Measurements from ENCODE around the gene COL18A1.
"Not testable (repeated sequence)": the region's sequence is repeated elsewhere in the genome, so short reads cannot be mapped to it uniquely, and the experiment has no call there.

Gene COL18A1

DNA sequence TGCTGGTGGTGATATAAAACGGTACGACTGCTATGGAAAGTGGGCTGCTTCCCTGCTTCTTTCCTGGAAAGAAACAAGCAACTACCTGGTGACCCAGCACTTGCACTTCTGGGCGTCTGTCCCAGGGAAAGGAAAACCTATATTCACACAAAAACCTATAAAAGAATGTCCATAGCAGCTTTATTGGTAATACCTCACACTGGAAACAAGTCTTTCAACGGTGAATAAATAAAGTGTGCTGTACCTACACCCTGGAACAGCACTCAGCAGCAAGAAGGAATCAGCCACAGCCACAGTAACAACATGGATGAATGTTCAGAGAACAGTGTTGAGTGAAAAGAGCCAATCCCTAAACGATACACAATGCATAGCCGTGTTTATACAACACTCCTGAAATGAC lies 117.4 kb downstream of the COL18A1 start:
- no peak for DNase-seq (ENCODE audit: low spot score)

DNA sequence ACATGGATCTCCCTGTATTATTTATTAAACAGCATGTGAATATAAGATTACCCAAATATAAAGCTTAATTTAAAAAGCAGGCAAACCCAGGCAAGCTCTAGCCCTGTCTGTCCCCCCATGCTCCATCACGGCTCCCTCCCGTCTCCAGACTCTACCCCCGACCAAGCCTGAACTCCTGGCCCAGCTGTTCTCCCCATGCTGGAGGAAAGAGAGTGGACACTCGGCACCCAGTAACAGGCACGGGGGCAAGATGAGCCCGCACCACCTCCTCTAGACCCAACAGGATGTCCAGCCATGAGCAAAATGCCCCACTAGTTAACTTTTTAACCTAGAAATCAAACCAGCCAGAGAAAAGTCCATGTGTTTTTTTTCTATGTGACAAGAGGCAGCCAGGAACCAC lies 118.0 kb downstream of the COL18A1 start:
- no peak for DNase-seq (ENCODE audit: low spot score)

DNA sequence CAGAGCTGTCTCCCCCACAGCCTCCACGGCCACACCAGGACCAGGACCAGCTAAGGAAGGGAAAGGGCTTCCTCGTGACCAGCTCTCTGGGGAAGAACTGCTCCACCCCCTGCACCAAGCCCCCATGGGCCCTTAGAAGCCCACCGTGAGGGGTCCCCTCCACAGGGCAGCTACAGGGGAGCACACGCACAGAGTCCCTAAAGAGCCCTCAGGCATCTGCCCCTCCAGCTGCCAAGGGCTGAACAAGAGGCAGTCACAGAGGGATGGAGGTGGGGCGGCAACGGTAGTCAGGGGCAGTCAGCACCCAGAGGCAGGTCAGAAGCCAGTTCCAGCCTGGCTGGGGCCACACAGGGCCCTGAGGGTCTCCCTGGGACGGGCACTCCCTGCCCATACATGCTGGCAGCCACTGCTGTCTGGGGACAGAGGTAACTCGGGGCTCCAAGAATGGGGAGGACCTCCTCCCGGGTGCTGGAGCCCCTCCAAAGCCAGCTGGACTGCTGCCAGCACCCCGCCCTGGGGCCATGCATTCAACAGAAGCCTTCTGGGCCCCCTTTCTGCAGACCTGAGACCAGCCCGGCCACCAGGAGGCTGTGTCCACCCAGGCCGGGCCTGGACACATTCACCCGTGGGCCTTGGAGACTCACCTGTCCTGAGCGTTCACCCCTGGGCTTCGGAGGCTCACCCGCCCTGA lies 118.6 kb downstream of the COL18A1 start:
- DNase-seq (ENCODE audit: low spot score): no peak

DNA sequence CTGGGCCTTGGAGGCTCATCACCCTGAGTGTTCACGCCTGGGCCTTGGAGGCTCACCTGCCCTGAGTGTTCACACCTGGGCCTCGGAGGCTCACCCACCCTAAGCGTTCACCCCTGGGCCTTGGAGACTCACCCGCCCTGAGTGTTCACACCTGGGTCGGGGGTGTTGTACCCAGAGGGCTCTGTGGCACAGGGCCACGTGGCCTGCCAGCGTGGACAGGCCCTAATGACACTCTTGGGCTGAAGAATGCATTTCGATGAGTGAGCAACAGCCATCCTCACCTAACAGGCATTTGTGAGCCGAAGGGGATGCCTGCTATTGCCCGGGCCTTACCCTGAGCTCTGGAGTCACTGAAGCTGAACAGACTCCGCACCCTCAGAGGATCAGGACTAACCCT lies 119.8 kb downstream of the COL18A1 start:
- DNase-seq (ENCODE audit: low spot score): no peak

DNA sequence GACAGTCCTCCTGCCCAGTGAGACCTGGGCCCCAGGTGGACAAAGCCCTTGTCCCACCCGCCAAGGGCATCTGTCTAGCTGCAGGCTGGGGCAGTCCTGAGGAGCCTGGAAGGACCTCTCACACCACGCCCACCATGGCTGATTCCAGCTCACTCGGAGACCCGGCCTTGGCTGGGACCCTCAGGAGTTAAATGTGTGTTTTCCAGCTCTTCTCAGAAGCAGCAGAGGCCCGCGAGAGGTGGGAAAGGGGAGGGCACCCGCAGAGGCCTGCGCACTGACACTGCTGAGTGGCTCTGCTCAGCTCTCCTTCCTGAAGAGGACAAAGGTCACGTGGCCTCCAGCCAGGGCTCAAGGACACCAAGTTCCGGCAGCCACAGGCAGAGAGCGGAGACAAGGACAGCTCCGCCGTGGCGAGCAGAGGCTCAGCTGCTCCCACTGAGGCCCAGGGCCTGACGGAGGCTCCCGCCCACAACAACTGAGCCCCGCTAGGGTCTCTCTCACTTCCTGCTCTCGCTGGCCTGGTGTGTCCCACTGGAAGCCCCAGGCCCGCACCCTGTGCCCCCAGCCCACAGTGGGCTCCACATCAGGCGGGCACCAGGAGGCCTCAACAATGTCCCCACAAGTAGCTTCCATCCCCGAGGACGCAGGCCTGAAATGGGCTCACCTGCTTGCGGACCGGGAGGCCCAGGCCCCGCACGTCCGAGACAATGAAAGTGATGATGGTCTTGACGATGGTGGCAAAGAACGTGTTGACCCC lies 120.4 kb downstream of the COL18A1 start:
- no peak for DNase-seq (ENCODE audit: low spot score)

- DNase-seq (ENCODE audit: low spot score): no peak
These were observed 120.9 kb downstream of the COL18A1 start for GRCh38 chr21:45525910-45526306.

- DNase-seq (ENCODE audit: low spot score): peak; percentile 78
These were observed 122.4 kb downstream of the COL18A1 start for GRCh38 chr21:45527151-45527999.

GRCh38 chr21:45528028-45528705 lies 123.2 kb downstream of the COL18A1 start:
- no peak for DNase-seq (ENCODE audit: low spot score)

DNA sequence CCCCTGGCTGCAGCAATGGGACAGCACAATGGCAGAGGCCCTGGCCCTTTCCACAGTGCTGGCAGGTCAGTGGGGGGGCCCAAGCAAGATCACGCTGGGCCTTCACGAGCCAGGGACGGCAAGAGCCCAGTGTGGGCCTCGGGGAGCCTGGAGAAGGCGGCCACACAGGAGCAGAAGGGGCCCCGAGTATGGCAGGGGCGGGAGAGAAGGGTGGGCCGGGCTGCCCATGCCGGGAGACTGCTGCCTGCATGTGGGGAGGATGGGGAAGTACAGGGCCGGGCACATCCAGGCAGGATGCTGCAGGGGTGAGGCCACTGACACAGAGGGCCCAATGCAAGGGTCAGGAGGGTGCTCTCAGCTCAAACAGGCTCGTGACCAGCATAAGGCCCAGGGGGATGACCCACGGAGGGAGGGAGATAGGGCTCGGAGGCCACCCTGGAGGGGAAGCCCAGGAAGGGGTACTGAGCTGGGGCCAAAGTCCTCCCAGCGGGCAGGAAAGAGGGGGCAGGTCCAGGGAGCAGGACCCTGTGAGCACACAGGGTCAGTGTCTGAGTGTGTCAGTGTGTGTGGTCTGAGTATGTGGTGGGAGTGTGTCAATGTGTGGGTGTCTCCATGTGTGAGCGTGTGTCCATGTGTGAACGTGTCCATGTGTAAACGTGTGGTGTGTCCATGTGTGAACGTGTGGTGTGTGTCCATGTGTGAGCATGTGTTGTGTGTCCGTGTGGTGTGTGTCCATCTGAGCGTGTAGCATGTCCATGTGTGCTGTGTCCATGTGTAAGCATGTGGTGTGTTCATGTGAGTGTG lies 124.2 kb downstream of the COL18A1 start:
- DNase-seq (ENCODE audit: low spot score): no peak

DNA sequence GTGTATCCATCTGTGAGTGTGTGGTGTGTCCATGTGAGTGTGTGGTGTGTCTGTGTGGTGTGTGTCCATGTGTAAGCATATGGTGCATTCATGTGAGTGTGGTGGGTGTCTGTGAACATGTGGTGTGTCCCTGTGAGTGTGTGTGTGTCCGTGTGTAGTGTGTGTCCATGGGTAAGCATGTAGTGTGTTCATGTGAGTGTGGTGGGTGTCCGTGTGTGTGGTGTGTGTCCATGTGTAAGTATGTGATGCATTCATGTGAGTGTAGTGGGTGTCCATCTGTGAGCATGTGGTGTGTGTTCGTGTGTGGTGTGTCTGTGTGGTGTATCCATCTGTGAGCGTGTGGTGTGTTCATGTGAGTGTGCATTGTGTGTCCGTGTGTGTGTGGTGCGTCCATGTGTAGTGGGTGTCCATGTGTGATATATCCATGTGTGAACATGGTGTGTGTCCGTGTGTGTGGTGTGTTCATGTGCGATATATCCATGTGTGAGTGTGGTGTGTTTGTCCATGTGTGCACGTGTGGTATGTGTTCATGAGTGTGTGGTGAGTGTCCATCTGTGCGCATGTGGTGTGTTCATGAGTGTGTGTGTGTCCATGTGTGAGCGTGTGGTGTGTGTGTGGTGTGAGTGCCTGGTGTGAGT lies 124.9 kb downstream of the COL18A1 start:
- no peak for DNase-seq (ENCODE audit: low spot score)

DNA sequence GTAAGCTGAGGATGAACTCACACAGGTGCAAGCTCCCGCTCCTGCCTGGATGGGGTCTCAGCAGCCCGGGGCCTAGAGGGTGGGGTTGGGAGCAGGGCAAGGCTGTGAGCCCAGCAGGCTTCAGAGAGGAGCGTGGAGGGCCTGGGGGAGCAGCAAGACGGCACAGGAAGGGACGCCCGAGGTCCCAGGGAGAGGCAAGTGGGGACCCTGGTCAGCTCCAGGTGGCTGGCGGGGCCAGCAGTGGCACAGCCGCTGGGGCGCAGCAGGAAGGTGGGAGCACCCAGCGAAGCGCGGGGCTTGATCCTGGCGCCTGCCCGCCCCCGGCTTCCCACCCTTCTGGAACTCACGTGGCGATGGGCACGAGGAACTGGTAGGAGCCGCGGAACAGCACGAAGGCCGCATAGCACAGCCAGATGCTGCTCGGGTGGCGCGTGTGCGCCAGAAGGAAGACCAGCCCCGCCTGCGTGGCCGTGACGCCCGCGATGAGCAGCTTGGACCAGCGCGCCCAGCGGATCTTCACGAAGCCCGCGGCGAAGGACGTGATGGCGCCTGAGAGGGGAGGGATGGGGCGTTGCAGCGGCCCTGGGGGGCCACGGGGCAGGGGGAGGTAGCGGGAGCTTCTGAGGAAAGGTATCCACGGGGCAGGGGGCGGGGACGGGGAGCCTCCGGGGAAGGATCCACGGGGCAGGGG lies 125.6 kb downstream of the COL18A1 start:
- DNase-seq (ENCODE audit: low spot score): no peak

- not testable (repeated sequence) for DNase-seq (ENCODE audit: low spot score)
These were observed 126.1 kb downstream of the COL18A1 start for GRCh38 chr21:45531114-45531392.

GRCh38 chr21:45531393-45532215 lies 126.6 kb downstream of the COL18A1 start:
- no peak for DNase-seq (ENCODE audit: low spot score)

DNA sequence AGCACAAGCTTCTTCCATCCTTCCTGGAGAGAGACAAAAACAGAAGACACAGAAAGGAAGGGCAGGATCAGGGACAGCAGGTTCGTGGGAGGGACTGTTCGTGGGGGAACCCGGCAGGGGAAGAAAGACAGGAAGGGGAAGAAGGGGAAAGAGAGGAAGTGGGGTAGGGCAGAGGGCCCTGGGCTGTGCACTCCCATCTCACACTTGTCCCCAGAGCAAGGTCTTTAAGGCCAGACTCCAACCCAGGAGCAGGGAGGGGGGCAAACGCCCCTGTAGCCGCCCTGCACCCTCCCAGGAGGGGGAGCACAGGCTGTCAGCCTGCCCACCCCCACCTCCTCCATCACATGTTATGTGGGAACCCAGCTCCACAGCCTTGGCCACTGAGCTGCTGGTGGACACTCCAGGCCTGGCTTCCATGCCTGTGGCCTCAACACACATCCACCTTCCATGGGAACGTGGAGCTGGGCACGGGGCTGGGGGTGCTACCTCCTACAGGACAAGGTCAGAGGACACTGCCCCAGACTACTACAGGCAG lies 127.9 kb downstream of the COL18A1 start:
- no peak for DNase-seq (ENCODE audit: low spot score)

DNA sequence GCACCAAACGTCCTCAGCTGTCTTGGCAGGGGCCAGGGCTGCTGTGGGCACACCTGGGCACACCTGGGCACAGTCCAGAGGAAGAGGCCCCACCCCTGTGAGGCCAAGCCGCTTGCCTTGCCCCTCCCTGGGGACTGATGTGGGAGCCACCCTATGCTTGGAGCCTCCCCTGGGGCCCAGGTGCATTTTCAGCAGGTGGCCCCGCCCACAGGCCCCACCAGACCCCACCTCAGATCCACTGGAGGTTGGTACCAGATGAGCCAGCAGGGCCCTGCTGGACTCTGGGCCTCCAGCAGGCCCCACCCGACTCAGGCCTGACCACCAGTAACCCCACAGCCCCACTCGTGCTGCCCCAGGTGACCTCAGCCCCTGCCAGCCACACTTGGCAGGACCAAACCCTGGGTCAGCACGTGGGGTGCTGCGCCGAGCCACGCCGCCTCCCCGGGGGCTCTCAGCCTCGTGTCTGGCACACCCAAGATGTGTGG lies 128.4 kb downstream of the COL18A1 start:
- no peak for DNase-seq (ENCODE audit: low spot score)

GRCh38 chr21:45533846-45534635 lies 129.1 kb downstream of the COL18A1 start:
- DNase-seq (ENCODE audit: low spot score): no peak

GRCh38 chr21:45534636-45535331 lies 129.8 kb downstream of the COL18A1 start:
- DNase-seq (ENCODE audit: low spot score): no peak

Data from iPS-NIHi11 (cell line).